GM12878 (cell line): ENCODE measurements around the gene ZMIZ1. TPM values are rescaled to one million over a fixed set of nuclear protein-coding genes. Genes with fewer than 3 reads are reported as not detected.
A peak's percentile ranks its signal among the peaks of the same experiment; 100 is the strongest.

Experiments used
- ATAC-seq: fragments of 200-7000 bp; cut with Tn5 transposase; 3 replicates; pipeline ENCODE4 v1.9.1; 2020; ENCODE audit warnings: mild to moderate bottlenecking, moderate library complexity
- BruUV-seq: library from RNA; stranded (reverse); fragments of 400-500 nt; replicated peaks from 2 replicates; lab custom pipeline; 2021; lab: Mats Ljungman, UMichigan
- CTCF ChIA-PET: fragments of 300-600 bp; sonication (Branson Sonifier 250); formaldehyde crosslinking; extraction: SDS; loops from one replicate; lab custom pipeline; 2021; ENCODE audit warnings: inconsistent platforms; lab: Yijun Ruan, JAX
- POLR2A ChIA-PET: fragments of 350-600 bp; formaldehyde crosslinking; extraction: SDS; loops from one replicate; lab custom pipeline; 2021; ENCODE audit warnings: inconsistent platforms; lab: Charles Lee
- RAD21 ChIA-PET: fragments of 300-600 bp; sonication (Branson Sonifier 250); formaldehyde crosslinking; loops from one replicate; lab custom pipeline; 2023; ENCODE audit warnings: antibody characterized with exemption; ENCODE audit not compliant: unreplicated experiment; lab: Charles Lee
- SMC1A ChIA-PET: fragments of 300-600 bp; sonication (Branson Sonifier 250); formaldehyde crosslinking; loops from one replicate; lab custom pipeline; 2023; ENCODE audit not compliant: unreplicated experiment, uncharacterized antibody; lab: Charles Lee
- DNase-seq: peaks from one replicate; pipeline ENCODE4 v3.0.0-alpha.2; 2011; ENCODE audit warnings: low read depth, low spot score
- FAIRE-seq: peaks from 3 replicates; lab custom pipeline; 2011; peaks lifted over from hg19 to GRCh38; lab: Jason Lieb, UNC
- H2AFZ ChIP-seq: 2 replicates; pipeline ENCODE4 v1.6.0; 2011; ENCODE audit warnings: low read depth, low read length, control low read depth; ENCODE audit not compliant: control insufficient read depth
- H3K27ac ChIP-seq: 2 replicates; pipeline ENCODE4 v1.5.1; 2011; ENCODE audit warnings: control low read depth; ENCODE audit not compliant: control insufficient read depth, insufficient read depth
- H3K27me3 ChIP-seq, 2 experiments: replicated peaks in 1 of 2; 2 replicates each; pipeline versions ENCODE4 v1.6.0 to v1.6.1; 2011; ENCODE audit warnings: low read length in 1 of 2; ENCODE audit not compliant: control insufficient read depth in 2 of 2, insufficient read depth in 2 of 2
- H3K36me3 ChIP-seq, 2 experiments: 2 replicates each; pipeline ENCODE4 v1.5.1; 2011; ENCODE audit warnings: low read length in 1 of 2; ENCODE audit not compliant: control insufficient read depth in 2 of 2, insufficient read depth in 2 of 2
- H3K4me1 ChIP-seq: 2 replicates; pipeline ENCODE4 v1.6.1; 2011; ENCODE audit warnings: mild to moderate bottlenecking, low read length, moderate library complexity, mixed read lengths; ENCODE audit not compliant: control insufficient read depth, insufficient read depth
- H3K4me2 ChIP-seq: 2 replicates; pipeline ENCODE4 v1.6.0; 2011; ENCODE audit warnings: control low read depth; ENCODE audit not compliant: control insufficient read depth, insufficient read depth
- H3K4me3 ChIP-seq: fragments of 200-600 bp; sonication (generic); 2 replicates; pipeline ENCODE4 v1.5.1; 2016
- H3K79me2 ChIP-seq: 2 replicates; pipeline ENCODE4 v1.6.0; 2011; ENCODE audit warnings: low read length; ENCODE audit not compliant: control insufficient read depth, insufficient read depth
- H3K9ac ChIP-seq: 2 replicates; pipeline ENCODE4 v1.8.0; 2011; ENCODE audit warnings: low read length, control low read depth, mixed read lengths; ENCODE audit not compliant: control insufficient read depth, insufficient read depth
- H3K9me3 ChIP-seq: replicated peaks from 3 replicates; pipeline ENCODE4 v1.5.1; 2011; ENCODE audit warnings: mild to moderate bottlenecking, low read length; ENCODE audit not compliant: control insufficient read depth, insufficient read depth
- H4K20me1 ChIP-seq: 2 replicates; pipeline ENCODE4 v1.6.0; 2011; ENCODE audit not compliant: control insufficient read depth, insufficient read depth
- WGBS: methylation state at CpG from one replicate; pipeline ENCODE4 v1.1.6; 2016; ENCODE audit warnings: low lambda C conversion rate; ENCODE audit not compliant: insufficient replicate concordance, insufficient coverage; ENCODE audit errors: missing lambda C conversion rate; 5-methylcytosine and 5-hydroxymethylcytosine counted together
- in situ Hi-C: fragments of 300-500 bp; cut with MboI; formaldehyde crosslinking; loops from 9 replicates; pipeline ENCODE4 v1.14.3; 2018; ENCODE audit warnings: mixed read lengths
- intact Hi-C: fragments of 100-400 bp; cut with micrococcal nuclease; formaldehyde crosslinking; loops from one replicate; pipeline ENCODE4 v1.14.2; 2022; ENCODE audit not compliant: unreplicated experiment
- polyA plus RNA-seq, 11 experiments: library from polyadenylated mRNA; depleted of rRNA in 4 of 11; unstranded in 6 of 11; stranded (reverse) in 5 of 11; fragments of >200 nt; fragmentation: Nextera tagmentation in 4 of 11; fragmentation: Illumina TruSeq in 1 of 11; extraction: Ambion mirVana in 4 of 11; extraction: Trizol in 1 of 11; gene quantifications; 1 replicate in 1 of 11; 2 replicates in 10 of 11; pipeline versions ENCODE4 v1.2.1 to v1.2.3, GENCODE V29; 2011 to 2016; ENCODE audit warnings: inconsistent platforms in 2 of 11, missing spikeins in 2 of 11, low read depth in 1 of 11
- total RNA-seq, 4 experiments: library from RNA; depleted of rRNA in 3 of 4; stranded (reverse); fragments of >200 nt in 3 of 4; fragmentation: Illumina TruSeq in 1 of 4; extraction: Trizol in 1 of 4; gene quantifications; 2 replicates each; pipeline versions ENCODE4 v1.2.1 to v1.2.3, GENCODE V29; 2013 to 2021
- TF ChIP-seq, protein P1 (sequence below), 3 experiments: IDR thresholded peaks in 2 of 3; conservative IDR thresholded peaks in 1 of 3; 2 replicates each; pipeline ENCODE4 v1.5.1; 2011; ENCODE audit warnings: low read depth in 3 of 3, low read length in 3 of 3, mild to moderate bottlenecking in 3 of 3, control low read depth in 2 of 3, moderate library complexity in 2 of 3, inconsistent platforms in 1 of 3, mixed read lengths in 1 of 3; ENCODE audit not compliant: control insufficient read depth in 2 of 3, insufficient read depth in 1 of 3; ENCODE audit errors: extremely low read depth in 1 of 3
- TF ChIP-seq, protein P2 (sequence below): IDR thresholded peaks from 2 replicates; pipeline ENCODE4 v1.6.1; 2011; ENCODE audit warnings: borderline replicate concordance, low read depth, mild to moderate bottlenecking, moderate library complexity, low read length; ENCODE audit not compliant: insufficient read depth, poor library complexity, severe bottlenecking

The ZMIZ1 gene
- total and polyA plus RNA-seq, 10 of the 15 experiments (the other 5 are each of a cell fraction or from before 2014, with no cell fraction given), result 3.1 to 82.3 (median 14.9) TPM

DNA sequence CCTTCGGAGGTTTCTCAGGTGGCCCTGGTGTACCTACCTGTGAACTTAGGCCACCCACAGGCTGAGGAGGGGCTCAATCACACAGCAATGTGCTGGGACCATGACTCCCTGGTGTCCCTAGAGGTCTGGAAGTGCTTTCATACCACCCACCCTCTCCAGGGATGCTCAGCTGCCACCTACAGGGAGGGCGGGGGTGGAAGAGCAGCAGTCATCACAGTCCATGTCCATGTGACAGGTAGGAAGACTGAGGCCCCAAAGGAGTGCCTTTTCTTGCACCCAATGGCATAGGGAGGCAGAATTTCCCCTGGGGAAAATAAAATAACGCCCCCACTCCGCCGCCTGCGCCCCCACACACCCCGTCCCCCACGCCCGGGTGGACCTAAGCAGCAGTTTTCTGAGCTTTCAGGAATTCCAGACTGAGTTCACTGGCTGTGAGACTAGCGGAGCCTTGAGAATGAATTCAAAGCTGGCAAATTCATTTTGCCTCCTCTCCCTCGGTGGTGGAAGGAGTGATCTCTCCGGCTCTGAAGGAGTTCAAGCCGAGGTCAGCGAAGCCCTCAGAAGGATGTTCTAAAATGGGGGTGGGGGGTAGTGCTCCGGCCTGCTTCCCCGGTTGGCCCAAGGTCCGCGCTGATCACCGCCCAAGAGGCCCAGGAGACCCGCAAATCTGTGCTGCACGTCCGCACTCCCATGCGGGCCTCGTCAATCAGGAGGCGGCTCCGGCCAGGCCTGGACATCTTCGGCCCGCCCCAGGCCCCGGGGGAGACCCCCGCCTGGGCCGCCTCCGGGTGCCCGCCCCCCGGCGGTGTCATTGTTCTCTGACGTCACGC lies 2.1 kb upstream of the ZMIZ1 start:
- H3K4me2 ChIP-seq, result peak overlapping the region; percentile 69
- DNase-seq (no peak), ATAC-seq (peak; percentile 5), FAIRE-seq (no peak)
- no peaks in the 10 kb centered on the region for H4K20me1 ChIP-seq
- WGBS, result 3% methylated on average over 26 of the region's 37 CpGs
- peaks cover 2 to 3% of the 10 kb centered on the region in 2 experiments; a peak in 3 of 4 replicates for H3K27me3 ChIP-seq
- H3K4me1 ChIP-seq, result peaks cover 4% of the 10 kb centered on the region; the same call in 1 of the 2 replicates
- RAD21 ChIA-PET, result interaction anchor here (1.7 kb wide), 1 partner anchor 129 kb away, joined by 7 read pairs; no protein-coding TSS in a partner anchor
- H3K9ac ChIP-seq, result no peak overlapping the region
- intact Hi-C loops, result loop anchor here (5.0 kb wide), 2 partner anchors 94 to 111 kb away; no protein-coding TSS in a partner anchor
- no peak overlapping the region for H3K27ac ChIP-seq
- POLR2A ChIA-PET, result no interaction called here
- CTCF ChIA-PET, result interaction anchor here (1.2 kb wide), 1 partner anchor 92 kb away, joined by 3 read pairs; no protein-coding TSS in a partner anchor
- no TSS peak for BruUV-seq
- TF ChIP-seq, protein P1, sequence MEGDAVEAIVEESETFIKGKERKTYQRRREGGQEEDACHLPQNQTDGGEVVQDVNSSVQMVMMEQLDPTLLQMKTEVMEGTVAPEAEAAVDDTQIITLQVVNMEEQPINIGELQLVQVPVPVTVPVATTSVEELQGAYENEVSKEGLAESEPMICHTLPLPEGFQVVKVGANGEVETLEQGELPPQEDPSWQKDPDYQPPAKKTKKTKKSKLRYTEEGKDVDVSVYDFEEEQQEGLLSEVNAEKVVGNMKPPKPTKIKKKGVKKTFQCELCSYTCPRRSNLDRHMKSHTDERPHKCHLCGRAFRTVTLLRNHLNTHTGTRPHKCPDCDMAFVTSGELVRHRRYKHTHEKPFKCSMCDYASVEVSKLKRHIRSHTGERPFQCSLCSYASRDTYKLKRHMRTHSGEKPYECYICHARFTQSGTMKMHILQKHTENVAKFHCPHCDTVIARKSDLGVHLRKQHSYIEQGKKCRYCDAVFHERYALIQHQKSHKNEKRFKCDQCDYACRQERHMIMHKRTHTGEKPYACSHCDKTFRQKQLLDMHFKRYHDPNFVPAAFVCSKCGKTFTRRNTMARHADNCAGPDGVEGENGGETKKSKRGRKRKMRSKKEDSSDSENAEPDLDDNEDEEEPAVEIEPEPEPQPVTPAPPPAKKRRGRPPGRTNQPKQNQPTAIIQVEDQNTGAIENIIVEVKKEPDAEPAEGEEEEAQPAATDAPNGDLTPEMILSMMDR (IDR thresholded peaks at IDR 0.05 in 2 of 3, conservative IDR thresholded peaks at IDR 0.05 in 1 of 3; ENCODE audit: control insufficient read depth in 2 of 3, extremely low read depth in 1 of 3, insufficient read depth in 1 of 3, low read depth in 3 of 3, low read length in 3 of 3), result peak in 2 of 3 experiments; percentile 7 to 22; a peak in 3 of 6 replicates
- TF ChIP-seq, protein P2, sequence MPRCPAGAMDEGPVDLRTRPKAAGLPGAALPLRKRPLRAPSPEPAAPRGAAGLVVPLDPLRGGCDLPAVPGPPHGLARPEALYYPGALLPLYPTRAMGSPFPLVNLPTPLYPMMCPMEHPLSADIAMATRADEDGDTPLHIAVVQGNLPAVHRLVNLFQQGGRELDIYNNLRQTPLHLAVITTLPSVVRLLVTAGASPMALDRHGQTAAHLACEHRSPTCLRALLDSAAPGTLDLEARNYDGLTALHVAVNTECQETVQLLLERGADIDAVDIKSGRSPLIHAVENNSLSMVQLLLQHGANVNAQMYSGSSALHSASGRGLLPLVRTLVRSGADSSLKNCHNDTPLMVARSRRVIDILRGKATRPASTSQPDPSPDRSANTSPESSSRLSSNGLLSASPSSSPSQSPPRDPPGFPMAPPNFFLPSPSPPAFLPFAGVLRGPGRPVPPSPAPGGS, result no peak
- in situ Hi-C loops, result no loop called here
- H2AFZ ChIP-seq, result peak overlapping the region; percentile 19; the same call in 1 of the 2 replicates
- peaks cover 1% of the 10 kb centered on the region; the same call in 1 of the 2 replicates for H3K79me2 ChIP-seq
- H3K36me3 ChIP-seq, result no peaks in the 10 kb centered on the region
- H3K4me3 ChIP-seq, result peak overlapping the region; percentile 81; the same call in 1 of the 2 replicates
- SMC1A ChIA-PET, result no interaction called here
- no peaks in the 10 kb centered on the region for H3K9me3 ChIP-seq
